ENCODE data around the gene GALNT13. TPM values are rescaled to one million over a fixed set of nuclear protein-coding genes. Genes with fewer than 3 reads are reported as not detected.

GALNT13 gene
- total RNA-seq, 2 experiments from 2014 or later = not detected

DNA sequence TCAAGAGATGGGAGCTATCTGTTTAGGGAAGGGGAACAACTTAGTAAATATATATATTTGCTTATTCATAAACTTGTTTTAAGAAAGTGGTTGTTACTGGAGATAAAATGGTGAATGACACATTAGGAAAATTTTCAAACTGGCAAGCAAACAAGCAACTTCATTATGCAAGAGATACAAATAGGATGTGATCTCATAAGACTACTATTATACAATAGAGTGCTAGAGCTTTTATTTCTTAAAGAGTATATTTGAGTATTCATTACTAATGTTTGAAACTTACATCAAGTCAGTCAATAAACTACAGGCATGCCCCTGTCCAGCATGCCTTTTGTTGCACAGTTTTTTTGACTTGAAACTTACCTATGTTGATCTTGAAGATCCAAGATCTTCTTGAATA, 471.6 kb downstream of the GALNT13 start:
- ChIA-PET POLR2A (no interaction called here), CTCF (no interaction called here)
- Histone ChIP-seq H3K4me3 (ENCODE audit: low read length) (no peak overlapping the region), H3K27ac (ENCODE audit: low read depth in 1 of 2, low read length in 2 of 2) (no peak overlapping the region), H3K4me1 (ENCODE audit: insufficient read depth, low read length) (no peaks in the 10 kb centered on the region), H3K27me3 (ENCODE audit: control insufficient read depth in 1 of 2, insufficient read depth in 2 of 2, low read length in 2 of 2) (no peaks in the 10 kb centered on the region), H3K9me3 (ENCODE audit: control insufficient read depth in 1 of 2, insufficient read depth in 1 of 2, low read length in 2 of 2) (no peaks in the 10 kb centered on the region), H3K36me3 (ENCODE audit: insufficient read depth, low read length) (no peaks in the 10 kb centered on the region)
- TF ChIP-seq, protein P1, sequence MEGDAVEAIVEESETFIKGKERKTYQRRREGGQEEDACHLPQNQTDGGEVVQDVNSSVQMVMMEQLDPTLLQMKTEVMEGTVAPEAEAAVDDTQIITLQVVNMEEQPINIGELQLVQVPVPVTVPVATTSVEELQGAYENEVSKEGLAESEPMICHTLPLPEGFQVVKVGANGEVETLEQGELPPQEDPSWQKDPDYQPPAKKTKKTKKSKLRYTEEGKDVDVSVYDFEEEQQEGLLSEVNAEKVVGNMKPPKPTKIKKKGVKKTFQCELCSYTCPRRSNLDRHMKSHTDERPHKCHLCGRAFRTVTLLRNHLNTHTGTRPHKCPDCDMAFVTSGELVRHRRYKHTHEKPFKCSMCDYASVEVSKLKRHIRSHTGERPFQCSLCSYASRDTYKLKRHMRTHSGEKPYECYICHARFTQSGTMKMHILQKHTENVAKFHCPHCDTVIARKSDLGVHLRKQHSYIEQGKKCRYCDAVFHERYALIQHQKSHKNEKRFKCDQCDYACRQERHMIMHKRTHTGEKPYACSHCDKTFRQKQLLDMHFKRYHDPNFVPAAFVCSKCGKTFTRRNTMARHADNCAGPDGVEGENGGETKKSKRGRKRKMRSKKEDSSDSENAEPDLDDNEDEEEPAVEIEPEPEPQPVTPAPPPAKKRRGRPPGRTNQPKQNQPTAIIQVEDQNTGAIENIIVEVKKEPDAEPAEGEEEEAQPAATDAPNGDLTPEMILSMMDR (IDR thresholded peaks at IDR 0.05) = no peak
- H3K27ac Mint-ChIP-seq = no peak overlapping the region
- no peaks in the 10 kb centered on the region for H3K27me3 Mint-ChIP-seq
- DNase-seq = no peak
- no peaks in the 10 kb centered on the region for H3K4me1 Mint-ChIP-seq (ENCODE audit: low read depth)
- H3K9me3 Mint-ChIP-seq = peaks cover 3% of the 10 kb centered on the region
- ATAC-seq (ENCODE audit: poor library complexity) = no peak
- H3K36me3 Mint-ChIP-seq (ENCODE audit: low read depth) = no peaks in the 10 kb centered on the region
- intact Hi-C loops (cut with DNase I, micrococcal nuclease) = no loop called here
- no peak overlapping the region for H3K4me3 Mint-ChIP-seq

DNA sequence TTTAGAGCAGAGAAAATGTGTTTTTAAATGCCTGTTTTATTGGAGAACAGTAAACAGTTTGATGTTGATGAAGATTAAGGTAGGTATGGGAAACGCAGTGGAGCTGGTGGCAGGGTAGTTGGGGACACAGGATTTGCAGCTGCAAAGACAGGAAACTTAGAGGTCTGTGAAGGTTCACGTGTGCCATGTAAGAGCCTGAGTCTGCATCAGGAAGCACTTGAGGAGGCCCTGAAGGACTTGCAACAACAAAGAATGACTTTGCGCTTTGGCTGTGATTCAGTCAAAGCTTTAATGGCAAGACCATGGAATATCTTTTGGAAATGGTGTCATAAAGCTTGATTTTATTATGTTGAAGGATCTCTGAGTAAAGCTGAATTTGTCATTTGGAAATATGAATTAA, 479.2 kb downstream of the GALNT13 start:
- H3K36me3 ChIP-seq (ENCODE audit: insufficient read depth, low read length) = no peaks in the 10 kb centered on the region
- H3K27me3 ChIP-seq (ENCODE audit: control insufficient read depth in 1 of 2, insufficient read depth in 2 of 2, low read length in 2 of 2) = no peaks in the 10 kb centered on the region
- ATAC-seq (ENCODE audit: poor library complexity) = no peak
- intact Hi-C loops (cut with DNase I, micrococcal nuclease) = no loop called here
- H3K4me1 ChIP-seq (ENCODE audit: insufficient read depth, low read length) = no peaks in the 10 kb centered on the region
- ChIA-PET POLR2A (no interaction called here), CTCF (no interaction called here)
- TF ChIP-seq, protein P1 (IDR thresholded peaks at IDR 0.05) = no peak
- no peak overlapping the region for H3K4me3 Mint-ChIP-seq
- peaks cover 6% of the 10 kb centered on the region for H3K9me3 Mint-ChIP-seq
- no peaks in the 10 kb centered on the region for H3K27me3 Mint-ChIP-seq
- H3K27ac ChIP-seq (ENCODE audit: low read depth in 1 of 2, low read length in 2 of 2) = no peak overlapping the region
- no peaks in the 10 kb centered on the region for H3K4me1 Mint-ChIP-seq (ENCODE audit: low read depth)
- H3K4me3 ChIP-seq (ENCODE audit: low read length) = no peak overlapping the region
- no peak for DNase-seq
- no peak overlapping the region for H3K27ac Mint-ChIP-seq
- H3K9me3 ChIP-seq (ENCODE audit: control insufficient read depth in 1 of 2, insufficient read depth in 1 of 2, low read length in 2 of 2) = no peaks in the 10 kb centered on the region
- H3K36me3 Mint-ChIP-seq (ENCODE audit: low read depth) = no peaks in the 10 kb centered on the region

DNA sequence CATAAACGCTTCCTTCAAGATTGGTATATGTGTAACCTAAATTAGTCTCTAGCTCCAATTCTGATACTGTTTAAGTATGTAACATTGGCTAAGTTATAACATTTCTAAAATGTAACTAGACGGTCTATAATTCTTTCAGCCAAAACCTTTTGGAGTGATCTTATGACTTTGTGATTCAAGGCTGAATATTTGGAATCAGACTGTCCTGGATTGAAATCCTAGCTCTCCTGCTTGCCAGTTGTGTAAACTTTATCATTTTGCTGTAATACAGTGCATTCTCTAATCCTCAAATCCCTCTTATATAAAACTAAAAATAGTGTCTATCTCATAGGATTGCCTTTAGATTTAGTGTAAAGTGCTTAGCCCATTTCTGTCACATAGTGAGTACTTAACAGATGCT, 489.6 kb downstream of the GALNT13 start:
- H3K36me3 ChIP-seq (ENCODE audit: insufficient read depth, low read length) = no peaks in the 10 kb centered on the region
- no peak overlapping the region for H3K27ac ChIP-seq (ENCODE audit: low read depth in 1 of 2, low read length in 2 of 2)
- POLR2A ChIA-PET = no interaction called here
- TF ChIP-seq, protein P1 (IDR thresholded peaks at IDR 0.05) = no peak
- no peak overlapping the region for H3K4me3 ChIP-seq (ENCODE audit: low read length)
- ATAC-seq (ENCODE audit: poor library complexity) (no peak), DNase-seq (no peak)
- H3K27me3 Mint-ChIP-seq = no peaks in the 10 kb centered on the region
- no peak overlapping the region for H3K4me3 Mint-ChIP-seq
- H3K4me1 Mint-ChIP-seq (ENCODE audit: low read depth) = no peaks in the 10 kb centered on the region
- H3K36me3 Mint-ChIP-seq (ENCODE audit: low read depth) = no peaks in the 10 kb centered on the region
- H3K9me3 Mint-ChIP-seq = no peaks in the 10 kb centered on the region
- H3K27me3 ChIP-seq (ENCODE audit: control insufficient read depth in 1 of 2, insufficient read depth in 2 of 2, low read length in 2 of 2) = no peaks in the 10 kb centered on the region
- intact Hi-C loops (cut with DNase I, micrococcal nuclease) = no loop called here
- H3K27ac Mint-ChIP-seq = no peak overlapping the region
- no peaks in the 10 kb centered on the region for H3K4me1 ChIP-seq (ENCODE audit: insufficient read depth, low read length)
- CTCF ChIA-PET = no interaction called here
- peaks cover 0 to 4% of the 10 kb centered on the region in 2 experiments for H3K9me3 ChIP-seq (ENCODE audit: control insufficient read depth in 1 of 2, insufficient read depth in 1 of 2, low read length in 2 of 2)
